Panc1 (cell line): ENCODE measurements around the gene ERGIC1. TPM values are rescaled to one million over a fixed set of nuclear protein-coding genes. Genes with fewer than 3 reads are reported as not detected.

Experiments
- ATAC-seq: fragments of 200-7000 bp; cut with Tn5 transposase; 2 replicates; pipeline ENCODE4 v1.9.1; 2020; ENCODE audit warnings: mild to moderate bottlenecking, moderate library complexity
- BruUV-seq: library from RNA; stranded (reverse); fragments of 400-500 nt; replicated peaks from 2 replicates; lab custom pipeline; 2021; lab: Mats Ljungman, UMichigan
- CTCF ChIA-PET: fragments of 300-600 bp; sonication (Branson Sonifier 250); formaldehyde crosslinking; loops from one replicate; lab custom pipeline; 2022; ENCODE audit warnings: antibody characterized with exemption; lab: Charles Lee
- POLR2A ChIA-PET: fragments of 300-600 bp; sonication (Branson Sonifier 250); formaldehyde crosslinking; loops from one replicate; lab custom pipeline; 2022; ENCODE audit warnings: antibody characterized with exemption; lab: Charles Lee
- DNase-seq: peaks from one replicate; pipeline ENCODE4 v3.0.0-alpha.2; 2010; ENCODE audit warnings: low read depth, low spot score
- H3K27ac ChIP-seq: 2 replicates; pipeline ENCODE4 v1.5.1; 2011; ENCODE audit warnings: mild to moderate bottlenecking, low read length, inconsistent platforms
- H3K27me3 ChIP-seq: fragments of 200-500 bp; sonication (Bioruptor generic); 2 replicates; pipeline ENCODE4 v1.6.0; 2014; ENCODE audit warnings: low read length, inconsistent platforms; ENCODE audit not compliant: control insufficient read depth, insufficient read depth
- H3K36me3 ChIP-seq: fragments of 200-500 bp; sonication (Bioruptor generic); 2 replicates; pipeline ENCODE4 v1.5.1; 2014; ENCODE audit warnings: inconsistent platforms, mild to moderate bottlenecking, low read length, moderate library complexity; ENCODE audit not compliant: control insufficient read depth, insufficient read depth
- H3K4me1 ChIP-seq: 2 replicates; pipeline ENCODE4 v1.5.1; 2011; ENCODE audit warnings: inconsistent platforms, mild to moderate bottlenecking, low read length, moderate library complexity; ENCODE audit not compliant: control insufficient read depth, insufficient read depth
- H3K4me3 ChIP-seq, 2 experiments: 2 replicates each; pipeline ENCODE4 v1.5.1; 2011 to 2012; ENCODE audit warnings: low read depth in 2 of 2, low read length in 2 of 2, mild to moderate bottlenecking in 2 of 2, inconsistent platforms in 1 of 2, moderate library complexity in 1 of 2
- H3K9me3 ChIP-seq: fragments of 200-500 bp; sonication (Bioruptor generic); 2 replicates; pipeline ENCODE4 v1.5.1; 2014; ENCODE audit warnings: low read depth, mild to moderate bottlenecking, inconsistent platforms, low read length, moderate library complexity; ENCODE audit not compliant: control insufficient read depth, insufficient read depth
- POLR2AphosphoS5 ChIP-seq: IDR thresholded peaks from 2 replicates; pipeline ENCODE4 v1.6.1; 2012; ENCODE audit warnings: mild to moderate bottlenecking, low read depth, low read length, moderate library complexity
- SIN3A ChIP-seq: IDR thresholded peaks from 2 replicates; pipeline ENCODE4 v1.6.1; 2012; ENCODE audit warnings: low read depth, mild to moderate bottlenecking, low read length, moderate library complexity, borderline replicate concordance; ENCODE audit not compliant: insufficient read depth
- TCF7L2 ChIP-seq: IDR thresholded peaks from 2 replicates; pipeline ENCODE4 v1.6.1; 2011; ENCODE audit warnings: mild to moderate bottlenecking, low read depth, low read length, inconsistent platforms
- in situ Hi-C: cut with HindIII; loops from 2 replicates; pipeline ENCODE4 v1.10.0; 2016; ENCODE audit warnings: low sequenced_read_pairs, low pct_unique_long_range_greater_than_20kb
- intact Hi-C: fragments of 100-400 bp; cut with micrococcal nuclease; formaldehyde crosslinking; loops from one replicate; pipeline ENCODE4 v1.10.0; 2022; ENCODE audit not compliant: unreplicated experiment
- total RNA-seq: library from RNA; stranded (reverse); gene quantifications from one replicate; pipeline ENCODE4 v1.2.1, GENCODE V29; 2021; ENCODE audit not compliant: unreplicated experiment
- TF ChIP-seq, protein P1 (sequence below): fragments of 450-650 bp; IDR thresholded peaks from 2 replicates; pipeline ENCODE4 v1.5.1; 2017; ENCODE audit warnings: mild to moderate bottlenecking
- TF ChIP-seq, protein P2 (sequence below), 2 experiments: IDR thresholded peaks; 2 replicates each; pipeline ENCODE4 v1.6.1; 2011 to 2012; ENCODE audit warnings: low read depth in 2 of 2, control low read depth in 1 of 2, low read length in 1 of 2, mild to moderate bottlenecking in 1 of 2, moderate library complexity in 1 of 2; ENCODE audit not compliant: insufficient read depth in 1 of 2

Gene ERGIC1
- total RNA-seq, 1 experiment from 2014 or later = 206 TPM

DNA sequence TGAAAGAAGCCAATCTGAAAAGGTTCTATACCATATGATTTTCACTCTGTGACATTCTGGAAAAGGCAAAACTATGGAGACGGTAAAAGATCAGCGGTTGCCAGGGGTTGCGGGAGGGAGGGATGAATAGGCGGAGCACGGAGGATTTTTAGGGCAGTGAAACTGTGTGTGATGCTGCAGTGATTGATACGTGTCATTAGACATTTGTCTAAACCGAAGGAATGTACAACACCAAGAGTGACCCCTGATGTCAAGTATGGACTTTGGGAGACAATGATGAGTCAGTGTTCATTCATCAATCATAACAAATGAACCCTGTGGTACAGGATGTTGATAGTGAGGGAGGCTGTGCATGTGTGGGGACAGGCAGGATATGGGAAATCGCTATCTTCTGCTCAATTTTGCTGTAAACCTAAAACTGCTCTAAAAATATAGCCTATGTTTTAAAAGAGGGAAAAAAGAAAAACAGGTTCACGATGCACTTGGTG is 34.4 kb downstream of the ERGIC1 start:
- CTCF ChIA-PET = no interaction called here

DNA sequence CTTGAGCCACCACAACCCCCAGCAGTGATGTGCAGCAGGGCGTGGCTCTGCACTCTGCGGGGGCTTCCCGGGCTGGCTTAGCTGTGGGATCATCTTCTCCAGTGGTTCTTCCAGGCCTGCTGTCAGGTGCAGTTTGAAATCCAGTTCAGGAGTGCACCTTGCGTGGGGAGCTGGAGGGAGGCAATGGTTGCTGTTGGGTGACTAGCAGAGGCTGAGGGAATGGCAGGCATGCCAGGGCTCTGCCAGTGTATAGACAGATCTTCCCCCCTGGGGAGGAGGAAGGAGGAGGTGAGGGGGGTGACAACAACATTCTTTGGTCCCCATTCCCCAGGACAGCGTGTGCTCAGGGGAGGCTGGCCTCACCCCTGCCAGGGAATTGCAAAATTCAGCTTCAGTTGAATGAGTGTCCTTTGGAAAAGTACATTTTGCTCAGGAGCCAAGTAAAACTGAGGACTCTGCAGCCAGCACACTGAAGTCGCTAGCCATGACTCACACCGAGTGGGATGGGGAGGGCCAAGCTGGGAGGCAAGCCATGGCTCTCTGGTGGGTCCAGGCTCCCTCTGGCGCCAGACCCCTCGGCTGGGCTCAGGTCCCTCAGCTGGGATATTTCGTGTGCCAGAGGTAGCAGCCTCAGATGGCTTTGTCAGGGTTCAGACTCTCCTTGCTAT is 35.0 kb downstream of the ERGIC1 start:
- Histone ChIP-seq H3K4me1 (peaks cover 97% of the 10 kb centered on the region), H3K27me3 (no peaks in the 10 kb centered on the region), H3K27ac (peak overlapping the region; percentile 98), H3K36me3 (no peaks in the 10 kb centered on the region), H3K9me3 (no peaks in the 10 kb centered on the region), H3K4me3 (peak overlapping the region in 1 of 2 experiments; percentile 25; a peak in 2 of 4 replicates)
- ATAC-seq (peak; percentile 78), DNase-seq (peak; percentile 79)
- intact Hi-C loops (loop anchor here (2.0 to 10.0 kb wide), 3 partner anchors 64 to 154 kb away; partner anchors contain the start of gene DUSP1), in situ Hi-C loops (no loop called here)
- POLR2A ChIA-PET = no interaction called here
- TF ChIP-seq TCF7L2 (no peak), SIN3A (no peak), POLR2AphosphoS5 (peak; percentile 68; the same call in 1 of the 2 replicates)
- CTCF ChIA-PET = interaction anchor here (0.6 to 1.8 kb wide), 2 partner anchors 88 to 154 kb away, joined by 4 to 5 read pairs; no protein-coding TSS in a partner anchor
- no TSS peak for BruUV-seq

More for the DNA sequence above, 34.4 kb downstream of the ERGIC1 start:
- ATAC-seq = peak; percentile 69
- in situ Hi-C loops (no loop called here), intact Hi-C loops (loop anchor here (2.0 to 10.0 kb wide), 3 partner anchors 64 to 154 kb away; partner anchors contain the start of gene DUSP1)
- H3K9me3 ChIP-seq = no peaks in the 10 kb centered on the region
- no peaks in the 10 kb centered on the region for H3K27me3 ChIP-seq
- BruUV-seq = no TSS peak
- DNase-seq = no peak
- no peaks in the 10 kb centered on the region for H3K36me3 ChIP-seq
- H3K4me3 ChIP-seq = peak overlapping the region in 1 of 2 experiments; percentile 25; a peak in 2 of 4 replicates
- peak overlapping the region; percentile 98 for H3K27ac ChIP-seq
- H3K4me1 ChIP-seq = peaks cover 99% of the 10 kb centered on the region
- POLR2A ChIA-PET = no interaction called here
- no peak; the same call in 1 of the 2 replicates for TF ChIP-seq POLR2AphosphoS5
- no peak for TF ChIP-seq SIN3A
- TF ChIP-seq, protein P1, sequence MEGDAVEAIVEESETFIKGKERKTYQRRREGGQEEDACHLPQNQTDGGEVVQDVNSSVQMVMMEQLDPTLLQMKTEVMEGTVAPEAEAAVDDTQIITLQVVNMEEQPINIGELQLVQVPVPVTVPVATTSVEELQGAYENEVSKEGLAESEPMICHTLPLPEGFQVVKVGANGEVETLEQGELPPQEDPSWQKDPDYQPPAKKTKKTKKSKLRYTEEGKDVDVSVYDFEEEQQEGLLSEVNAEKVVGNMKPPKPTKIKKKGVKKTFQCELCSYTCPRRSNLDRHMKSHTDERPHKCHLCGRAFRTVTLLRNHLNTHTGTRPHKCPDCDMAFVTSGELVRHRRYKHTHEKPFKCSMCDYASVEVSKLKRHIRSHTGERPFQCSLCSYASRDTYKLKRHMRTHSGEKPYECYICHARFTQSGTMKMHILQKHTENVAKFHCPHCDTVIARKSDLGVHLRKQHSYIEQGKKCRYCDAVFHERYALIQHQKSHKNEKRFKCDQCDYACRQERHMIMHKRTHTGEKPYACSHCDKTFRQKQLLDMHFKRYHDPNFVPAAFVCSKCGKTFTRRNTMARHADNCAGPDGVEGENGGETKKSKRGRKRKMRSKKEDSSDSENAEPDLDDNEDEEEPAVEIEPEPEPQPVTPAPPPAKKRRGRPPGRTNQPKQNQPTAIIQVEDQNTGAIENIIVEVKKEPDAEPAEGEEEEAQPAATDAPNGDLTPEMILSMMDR = no peak
- TF ChIP-seq TCF7L2 = no peak
- TF ChIP-seq, protein P2, sequence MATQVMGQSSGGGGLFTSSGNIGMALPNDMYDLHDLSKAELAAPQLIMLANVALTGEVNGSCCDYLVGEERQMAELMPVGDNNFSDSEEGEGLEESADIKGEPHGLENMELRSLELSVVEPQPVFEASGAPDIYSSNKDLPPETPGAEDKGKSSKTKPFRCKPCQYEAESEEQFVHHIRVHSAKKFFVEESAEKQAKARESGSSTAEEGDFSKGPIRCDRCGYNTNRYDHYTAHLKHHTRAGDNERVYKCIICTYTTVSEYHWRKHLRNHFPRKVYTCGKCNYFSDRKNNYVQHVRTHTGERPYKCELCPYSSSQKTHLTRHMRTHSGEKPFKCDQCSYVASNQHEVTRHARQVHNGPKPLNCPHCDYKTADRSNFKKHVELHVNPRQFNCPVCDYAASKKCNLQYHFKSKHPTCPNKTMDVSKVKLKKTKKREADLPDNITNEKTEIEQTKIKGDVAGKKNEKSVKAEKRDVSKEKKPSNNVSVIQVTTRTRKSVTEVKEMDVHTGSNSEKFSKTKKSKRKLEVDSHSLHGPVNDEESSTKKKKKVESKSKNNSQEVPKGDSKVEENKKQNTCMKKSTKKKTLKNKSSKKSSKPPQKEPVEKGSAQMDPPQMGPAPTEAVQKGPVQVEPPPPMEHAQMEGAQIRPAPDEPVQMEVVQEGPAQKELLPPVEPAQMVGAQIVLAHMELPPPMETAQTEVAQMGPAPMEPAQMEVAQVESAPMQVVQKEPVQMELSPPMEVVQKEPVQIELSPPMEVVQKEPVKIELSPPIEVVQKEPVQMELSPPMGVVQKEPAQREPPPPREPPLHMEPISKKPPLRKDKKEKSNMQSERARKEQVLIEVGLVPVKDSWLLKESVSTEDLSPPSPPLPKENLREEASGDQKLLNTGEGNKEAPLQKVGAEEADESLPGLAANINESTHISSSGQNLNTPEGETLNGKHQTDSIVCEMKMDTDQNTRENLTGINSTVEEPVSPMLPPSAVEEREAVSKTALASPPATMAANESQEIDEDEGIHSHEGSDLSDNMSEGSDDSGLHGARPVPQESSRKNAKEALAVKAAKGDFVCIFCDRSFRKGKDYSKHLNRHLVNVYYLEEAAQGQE (IDR thresholded peaks at IDR 0.05; ENCODE audit: insufficient read depth in 1 of 2, low read depth in 2 of 2, low read length in 1 of 2) = no peak
